Measurements from ENCODE around the gene RNF31. TPM values are rescaled to one million over a fixed set of nuclear protein-coding genes. Genes with fewer than 3 reads are reported as not detected.

RNF31 gene
- total RNA-seq, 1 donor, result 38.4 TPM

DNA sequence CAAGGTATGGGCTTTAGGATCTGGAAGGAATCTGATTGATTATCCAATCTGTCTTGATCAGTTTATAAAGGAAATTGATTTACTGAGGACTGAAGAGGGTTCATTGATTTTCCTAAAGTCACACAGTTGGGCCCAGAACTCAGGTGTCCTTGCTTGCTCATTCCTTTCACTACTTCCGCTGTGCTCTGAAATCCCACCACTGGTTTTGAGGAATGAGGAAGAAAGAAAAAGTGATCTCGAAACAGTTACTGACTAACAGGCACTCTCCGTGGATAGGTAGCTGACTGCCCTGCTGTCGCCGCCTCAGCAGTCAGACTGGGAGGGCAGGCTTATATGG lies 16.9 kb upstream of the RNF31 start, which contains the start of gene FITM1:
TSS of gene FITM1 (plus strand) at position 280 of the 337 bp plus-strand sequence. CDS start 905 bp downstream, outside the sequence.
- Histone ChIP-seq H3K4me3 (ENCODE audit: low read length) (no peak within 1 kb of the TSS), H3K4me1 (ENCODE audit: insufficient read depth, low read length) (peaks cover 18% of the 10 kb centered on the region), H3K27me3 (ENCODE audit: insufficient read depth, low read length) (no peaks in the 10 kb centered on the region), H3K9me3 (ENCODE audit: low read depth, low read length) (no peaks in the 10 kb centered on the region)

DNA sequence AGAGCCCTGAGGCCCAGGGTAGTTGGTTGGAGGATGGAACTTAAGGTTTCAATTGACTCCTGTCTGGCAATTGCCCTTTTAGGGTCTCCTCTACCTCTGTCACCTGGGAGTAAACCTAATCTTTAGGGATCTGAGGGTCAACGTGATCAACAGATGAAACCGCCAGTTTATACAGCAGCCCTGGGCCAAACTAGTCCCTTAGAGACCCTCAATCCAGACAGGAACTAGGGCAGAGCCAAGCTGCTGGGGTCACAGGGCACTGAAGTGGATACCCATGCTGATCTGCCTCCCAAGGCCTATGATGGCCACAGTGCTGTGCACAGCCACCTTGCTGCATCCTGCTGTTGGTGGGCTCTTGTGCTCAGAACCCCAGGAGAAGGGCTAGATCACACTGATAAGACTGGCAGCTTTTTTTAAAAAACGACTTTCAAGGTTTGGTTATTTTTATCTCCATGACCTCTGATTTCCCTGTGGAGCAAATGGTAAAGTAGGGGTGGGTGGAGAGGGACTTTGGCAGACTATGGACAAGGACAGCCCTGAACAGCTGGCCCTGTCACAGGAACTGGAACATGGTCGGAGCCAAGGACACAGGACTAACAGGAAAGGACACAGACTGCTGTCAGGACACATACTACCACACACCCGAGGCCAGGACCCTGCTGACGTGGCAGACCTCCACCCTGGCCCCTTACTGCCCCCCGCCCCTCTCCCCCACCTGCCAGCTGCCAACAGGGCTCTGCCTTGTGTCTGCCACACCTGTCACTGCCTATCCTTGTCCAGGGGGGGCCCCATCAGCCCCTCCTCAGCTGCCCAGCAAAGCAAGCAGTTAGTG lies 16.4 kb upstream of the RNF31 start:
- H3K4me1 ChIP-seq (ENCODE audit: insufficient read depth, low read length), result peaks cover 21% of the 10 kb centered on the region
- H3K4me3 ChIP-seq (ENCODE audit: low read length), result no peak overlapping the region
- no peaks in the 10 kb centered on the region for H3K9me3 ChIP-seq (ENCODE audit: low read depth, low read length)
- no peaks in the 10 kb centered on the region for H3K27me3 ChIP-seq (ENCODE audit: insufficient read depth, low read length)

DNA sequence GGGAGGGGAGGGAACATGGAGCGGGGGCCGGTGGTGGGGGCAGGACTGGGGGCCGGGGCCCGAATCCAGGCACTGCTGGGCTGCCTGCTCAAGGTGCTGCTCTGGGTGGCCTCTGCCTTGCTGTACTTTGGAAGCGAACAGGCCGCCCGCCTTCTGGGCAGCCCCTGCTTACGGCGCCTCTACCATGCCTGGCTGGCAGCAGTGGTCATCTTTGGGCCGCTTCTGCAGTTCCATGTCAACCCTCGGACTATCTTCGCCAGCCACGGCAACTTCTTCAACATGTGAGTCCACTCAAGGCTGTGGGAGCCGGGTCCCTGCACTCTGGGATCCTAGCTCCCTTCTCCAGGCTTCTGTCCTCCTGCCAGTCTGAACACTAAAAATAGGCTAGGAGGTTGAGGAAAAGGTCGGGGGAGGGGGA lies 15.7 kb upstream of the RNF31 start:
- H3K4me3 ChIP-seq (ENCODE audit: low read length), result no peak overlapping the region
- H3K9me3 ChIP-seq (ENCODE audit: low read depth, low read length), result no peaks in the 10 kb centered on the region

DNA sequence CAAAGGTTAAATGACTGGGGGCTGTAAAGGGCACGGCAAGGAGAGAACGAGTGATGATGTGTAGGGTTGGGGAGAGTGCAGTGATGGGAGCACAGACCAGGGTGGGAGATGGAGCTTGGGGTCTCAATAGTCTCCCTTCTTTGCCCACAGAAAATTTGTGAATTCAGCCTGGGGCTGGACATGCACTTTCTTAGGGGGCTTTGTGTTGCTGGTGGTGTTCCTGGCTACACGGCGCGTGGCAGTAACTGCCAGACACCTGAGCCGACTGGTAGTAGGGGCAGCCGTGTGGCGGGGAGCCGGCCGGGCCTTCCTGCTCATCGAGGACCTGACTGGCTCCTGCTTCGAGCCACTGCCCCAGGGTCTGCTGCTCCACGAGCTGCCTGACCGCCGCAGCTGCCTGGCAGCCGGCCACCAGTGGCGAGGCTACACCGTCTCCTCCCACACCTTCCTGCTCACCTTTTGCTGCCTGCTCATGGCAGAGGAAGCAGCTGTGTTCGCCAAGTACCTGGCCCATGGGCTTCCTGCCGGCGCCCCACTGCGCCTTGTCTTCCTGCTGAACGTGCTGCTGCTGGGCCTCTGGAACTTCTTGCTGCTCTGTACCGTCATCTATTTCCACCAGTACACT lies 15.1 kb upstream of the RNF31 start:
- no peaks in the 10 kb centered on the region for H3K27me3 ChIP-seq (ENCODE audit: insufficient read depth, low read length)
- H3K4me3 ChIP-seq (ENCODE audit: low read length), result no peak overlapping the region
- H3K9me3 ChIP-seq (ENCODE audit: low read depth, low read length), result no peaks in the 10 kb centered on the region
- peaks cover 29% of the 10 kb centered on the region for H3K4me1 ChIP-seq (ENCODE audit: insufficient read depth, low read length)

More for the DNA sequence above, 15.7 kb upstream of the RNF31 start:
- no peaks in the 10 kb centered on the region for H3K27me3 ChIP-seq (ENCODE audit: insufficient read depth, low read length)
- peaks cover 23% of the 10 kb centered on the region for H3K4me1 ChIP-seq (ENCODE audit: insufficient read depth, low read length)

DNA sequence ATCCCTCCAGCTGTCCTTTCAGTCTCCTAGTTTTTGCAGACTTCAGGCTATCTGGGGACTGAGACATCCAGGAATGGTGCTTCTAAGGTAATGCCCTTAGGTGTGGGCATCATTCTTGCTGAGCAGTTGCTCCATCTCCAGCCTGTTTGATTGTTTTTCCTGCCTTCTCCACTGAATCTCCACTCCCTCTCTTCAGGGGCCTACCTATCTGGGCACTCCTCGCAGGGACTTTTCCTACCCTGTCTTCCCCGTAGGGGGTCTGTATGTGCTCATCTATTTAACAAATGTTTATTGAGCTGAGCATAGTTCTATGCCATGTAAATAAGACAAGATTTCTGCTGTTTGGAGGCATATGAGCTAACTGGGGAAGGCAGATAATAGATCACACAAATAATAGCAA lies 14.3 kb upstream of the RNF31 start:
- Histone ChIP-seq H3K9me3 (ENCODE audit: low read depth, low read length) (no peaks in the 10 kb centered on the region), H3K4me1 (ENCODE audit: insufficient read depth, low read length) (peaks cover 37% of the 10 kb centered on the region), H3K27me3 (ENCODE audit: insufficient read depth, low read length) (no peaks in the 10 kb centered on the region), H3K4me3 (ENCODE audit: low read length) (no peak overlapping the region)

DNA sequence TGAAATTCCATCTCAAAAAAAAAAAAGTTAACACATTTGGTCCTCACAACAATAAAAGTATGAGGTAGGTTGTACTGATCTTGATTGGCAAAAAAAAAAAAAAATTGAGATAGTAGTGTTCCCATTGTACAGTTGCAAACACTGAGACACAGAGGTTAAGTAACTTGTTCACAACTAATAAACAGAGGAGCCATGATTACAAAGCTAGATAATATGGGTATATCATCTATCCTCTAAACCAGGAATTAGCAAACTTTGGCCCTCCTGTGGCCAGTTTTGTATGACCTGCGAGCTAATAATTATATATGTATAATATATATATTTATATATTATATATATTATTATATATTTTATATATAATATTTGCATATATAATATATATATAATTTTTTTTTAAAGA lies 13.6 kb upstream of the RNF31 start:
- no peak overlapping the region for H3K4me3 ChIP-seq (ENCODE audit: low read length)
- H3K9me3 ChIP-seq (ENCODE audit: low read depth, low read length), result no peaks in the 10 kb centered on the region
- H3K4me1 ChIP-seq (ENCODE audit: insufficient read depth, low read length), result peaks cover 40% of the 10 kb centered on the region
- no peaks in the 10 kb centered on the region for H3K27me3 ChIP-seq (ENCODE audit: insufficient read depth, low read length)

DNA sequence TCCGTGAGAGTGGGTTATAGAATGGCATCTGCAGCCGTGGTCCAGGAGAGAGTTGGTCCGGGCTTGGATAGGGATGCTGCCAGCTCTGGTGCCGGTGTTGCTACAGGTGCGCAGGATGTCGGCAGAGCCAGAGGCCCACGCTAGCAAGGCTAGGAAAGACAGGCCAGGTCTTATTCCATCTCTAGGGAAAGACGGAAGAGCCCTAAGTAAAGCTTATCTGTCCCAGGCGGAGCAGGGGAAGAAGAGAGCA lies 11.8 kb upstream of the RNF31 start:
- Histone ChIP-seq H3K4me1 (ENCODE audit: insufficient read depth, low read length) (peaks cover 56% of the 10 kb centered on the region), H3K27me3 (ENCODE audit: insufficient read depth, low read length) (no peaks in the 10 kb centered on the region), H3K4me3 (ENCODE audit: low read length) (peak overlapping the region; percentile 93), H3K9me3 (ENCODE audit: low read depth, low read length) (no peaks in the 10 kb centered on the region)

DNA sequence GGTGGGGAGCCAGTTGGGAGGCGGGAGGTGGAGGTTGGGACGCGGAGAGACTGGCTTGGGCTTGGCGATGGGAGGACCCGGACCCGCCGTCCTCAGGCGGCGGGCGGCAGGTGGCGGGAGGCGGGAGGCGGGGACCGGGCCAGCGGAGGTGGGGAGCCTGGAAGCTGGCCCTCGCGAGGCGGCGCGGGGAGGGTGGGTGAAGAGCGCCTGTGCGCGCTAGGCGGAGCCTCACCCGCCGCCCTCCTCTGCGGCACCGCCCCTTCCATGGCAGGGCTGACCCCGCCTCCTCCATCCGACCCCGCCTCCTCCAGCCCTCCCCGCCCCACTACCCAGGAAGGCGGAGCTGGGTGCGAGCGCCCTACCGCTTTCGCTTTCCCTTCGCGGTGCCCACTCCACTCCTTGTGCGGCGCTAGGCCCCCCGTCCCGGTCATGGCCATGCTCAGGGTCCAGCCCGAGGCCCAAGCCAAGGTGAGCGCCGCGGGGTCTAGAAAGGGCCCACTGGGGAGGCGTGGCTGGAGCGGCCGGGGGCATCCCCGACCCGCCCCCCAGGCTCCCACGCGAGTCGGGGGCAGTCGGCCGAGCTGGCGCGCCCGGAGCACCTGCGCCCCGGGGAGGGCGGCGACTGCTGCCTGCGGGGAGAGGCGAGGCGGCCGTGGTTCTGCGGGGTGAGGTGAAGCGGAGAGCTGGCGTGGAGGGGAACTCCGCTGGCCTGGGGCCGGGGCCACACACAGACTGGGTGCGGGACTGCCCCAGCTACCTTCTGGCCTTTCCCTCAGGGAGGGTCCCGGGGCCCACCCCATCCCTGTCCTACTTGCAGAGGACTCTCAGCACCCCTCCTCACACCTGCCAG lies 11.2 kb upstream of the RNF31 start, which contains the start of gene PSME1:
TSS of gene PSME1 (plus strand) at position 361 of the 850 bp plus-strand sequence. CDS start at position 430, 69 bp downstream.
- peaks cover 61% of the 10 kb centered on the region for H3K4me1 ChIP-seq (ENCODE audit: insufficient read depth, low read length)
- no peaks in the 10 kb centered on the region for H3K27me3 ChIP-seq (ENCODE audit: insufficient read depth, low read length)
- no peaks in the 10 kb centered on the region for H3K9me3 ChIP-seq (ENCODE audit: low read depth, low read length)
- peak within 1 kb of the TSS; percentile 93 for H3K4me3 ChIP-seq (ENCODE audit: low read length)

DNA sequence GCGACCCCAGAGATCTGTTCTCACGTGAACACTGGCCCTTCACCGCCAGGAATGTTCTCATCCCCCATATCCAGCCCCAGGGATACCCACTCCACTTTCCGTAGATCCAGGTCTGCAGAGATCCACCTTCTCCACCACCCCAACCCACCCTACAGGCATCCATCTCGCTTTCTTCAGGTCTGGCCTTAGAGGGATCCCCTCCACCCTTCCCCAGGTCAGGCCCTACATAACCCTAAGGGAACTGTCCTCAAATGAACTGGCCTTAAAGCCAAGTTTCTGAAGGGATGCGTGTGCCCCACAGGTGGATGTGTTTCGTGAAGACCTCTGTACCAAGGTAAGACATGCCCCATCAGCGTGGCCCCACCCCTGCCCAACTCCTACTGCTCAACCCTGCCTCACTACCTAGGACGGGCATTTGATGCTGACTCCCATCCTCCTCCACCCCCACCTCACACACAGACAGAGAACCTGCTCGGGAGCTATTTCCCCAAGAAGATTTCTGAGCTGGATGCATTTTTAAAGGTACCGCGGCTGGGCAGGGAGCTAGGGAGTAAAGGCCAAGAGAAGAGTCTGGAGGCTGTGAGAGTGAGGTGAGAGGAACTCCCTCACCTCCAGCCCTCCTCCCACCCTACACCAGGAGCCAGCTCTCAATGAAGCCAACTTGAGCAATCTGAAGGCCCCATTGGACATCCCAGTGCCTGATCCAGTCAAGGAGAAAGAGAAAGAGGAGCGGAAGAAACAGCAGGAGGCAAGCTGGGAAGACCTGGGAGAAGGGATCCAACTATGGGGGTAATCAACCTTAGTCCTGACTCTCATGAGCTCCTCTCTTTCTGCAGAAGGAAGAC lies 10.4 kb upstream of the RNF31 start:
- H3K4me1 ChIP-seq (ENCODE audit: insufficient read depth, low read length), result peaks cover 59% of the 10 kb centered on the region
- no peaks in the 10 kb centered on the region for H3K9me3 ChIP-seq (ENCODE audit: low read depth, low read length)
- H3K27me3 ChIP-seq (ENCODE audit: insufficient read depth, low read length), result no peaks in the 10 kb centered on the region
- peak overlapping the region; percentile 93 for H3K4me3 ChIP-seq (ENCODE audit: low read length)

DNA sequence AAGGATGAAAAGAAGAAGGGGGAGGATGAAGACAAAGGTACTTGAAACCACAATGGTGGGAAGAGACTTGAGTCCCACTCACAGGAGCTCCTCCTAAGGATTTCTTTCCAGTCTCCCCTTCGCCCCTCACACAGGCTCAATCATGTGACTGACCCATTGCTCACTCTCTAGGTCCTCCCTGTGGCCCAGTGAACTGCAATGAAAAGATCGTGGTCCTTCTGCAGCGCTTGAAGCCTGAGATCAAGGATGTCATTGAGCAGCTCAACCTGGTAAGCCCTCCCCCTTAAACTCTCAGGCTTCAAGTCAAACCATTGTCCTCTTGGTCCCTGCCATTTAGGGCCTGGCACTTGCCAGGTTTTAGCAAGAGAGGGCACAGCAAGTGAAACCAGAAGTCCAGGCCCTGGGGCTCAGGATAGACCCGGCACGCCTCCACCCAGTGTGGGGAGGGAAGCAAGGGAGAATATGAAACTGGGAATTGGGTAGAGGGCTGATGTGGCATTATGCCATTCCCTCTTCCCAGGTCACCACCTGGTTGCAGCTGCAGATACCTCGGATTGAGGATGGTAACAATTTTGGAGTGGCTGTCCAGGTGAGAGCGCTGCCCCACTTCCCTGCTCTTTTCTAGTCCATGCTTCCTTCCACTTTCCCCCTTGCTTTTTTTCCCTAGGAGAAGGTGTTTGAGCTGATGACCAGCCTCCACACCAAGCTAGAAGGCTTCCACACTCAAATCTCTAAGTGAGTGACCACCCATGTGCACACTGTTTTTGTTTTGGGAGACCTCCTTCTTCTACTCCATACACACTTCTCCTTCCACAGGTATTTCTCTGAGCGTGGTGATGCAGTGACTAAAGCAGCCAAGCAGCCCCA lies 9.5 kb upstream of the RNF31 start:
- peaks cover 56% of the 10 kb centered on the region for H3K4me1 ChIP-seq (ENCODE audit: insufficient read depth, low read length)
- no peak overlapping the region for H3K4me3 ChIP-seq (ENCODE audit: low read length)
- no peaks in the 10 kb centered on the region for H3K9me3 ChIP-seq (ENCODE audit: low read depth, low read length)
- no peaks in the 10 kb centered on the region for H3K27me3 ChIP-seq (ENCODE audit: insufficient read depth, low read length)

DNA sequence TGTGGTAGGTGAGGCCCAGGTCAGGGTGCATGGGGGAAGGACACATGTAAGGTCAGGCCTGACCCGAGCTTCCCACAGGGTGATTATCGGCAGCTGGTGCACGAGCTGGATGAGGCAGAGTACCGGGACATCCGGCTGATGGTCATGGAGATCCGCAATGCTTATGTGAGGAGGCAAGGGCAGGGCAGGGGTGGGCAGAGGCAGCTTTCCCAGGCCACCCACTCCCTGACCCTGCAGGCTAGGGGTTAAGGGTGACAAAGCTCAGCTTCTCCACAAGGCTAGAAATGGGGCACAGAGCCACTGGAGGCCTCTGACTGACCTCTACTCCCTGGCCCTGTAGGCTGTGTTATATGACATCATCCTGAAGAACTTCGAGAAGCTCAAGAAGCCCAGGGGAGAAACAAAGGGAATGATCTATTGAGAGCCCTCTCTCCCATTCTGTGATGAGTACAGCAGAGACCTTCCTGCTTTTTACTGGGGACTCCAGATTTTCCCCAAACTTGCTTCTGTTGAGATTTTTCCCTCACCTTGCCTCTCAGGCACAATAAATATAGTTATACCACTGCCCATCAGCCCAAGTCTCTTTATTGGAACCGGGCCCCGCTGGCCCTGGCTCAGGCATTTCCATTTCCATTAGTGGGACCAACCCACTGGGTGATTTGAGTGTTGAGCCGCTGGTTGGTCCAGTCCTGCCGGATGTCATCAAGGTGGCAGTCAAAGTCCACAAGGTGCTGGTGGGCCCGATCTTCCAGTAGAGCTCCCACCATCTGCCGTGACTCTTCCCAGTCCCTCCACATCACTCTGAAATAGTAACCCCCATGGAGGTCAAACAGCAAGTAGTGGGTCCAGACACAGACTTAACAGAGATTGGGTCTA lies 8.7 kb upstream of the RNF31 start:
- H3K9me3 ChIP-seq (ENCODE audit: low read depth, low read length), result no peaks in the 10 kb centered on the region
- peaks cover 53% of the 10 kb centered on the region for H3K4me1 ChIP-seq (ENCODE audit: insufficient read depth, low read length)
- H3K27me3 ChIP-seq (ENCODE audit: insufficient read depth, low read length), result no peaks in the 10 kb centered on the region
- H3K4me3 ChIP-seq (ENCODE audit: low read length), result no peak overlapping the region

DNA sequence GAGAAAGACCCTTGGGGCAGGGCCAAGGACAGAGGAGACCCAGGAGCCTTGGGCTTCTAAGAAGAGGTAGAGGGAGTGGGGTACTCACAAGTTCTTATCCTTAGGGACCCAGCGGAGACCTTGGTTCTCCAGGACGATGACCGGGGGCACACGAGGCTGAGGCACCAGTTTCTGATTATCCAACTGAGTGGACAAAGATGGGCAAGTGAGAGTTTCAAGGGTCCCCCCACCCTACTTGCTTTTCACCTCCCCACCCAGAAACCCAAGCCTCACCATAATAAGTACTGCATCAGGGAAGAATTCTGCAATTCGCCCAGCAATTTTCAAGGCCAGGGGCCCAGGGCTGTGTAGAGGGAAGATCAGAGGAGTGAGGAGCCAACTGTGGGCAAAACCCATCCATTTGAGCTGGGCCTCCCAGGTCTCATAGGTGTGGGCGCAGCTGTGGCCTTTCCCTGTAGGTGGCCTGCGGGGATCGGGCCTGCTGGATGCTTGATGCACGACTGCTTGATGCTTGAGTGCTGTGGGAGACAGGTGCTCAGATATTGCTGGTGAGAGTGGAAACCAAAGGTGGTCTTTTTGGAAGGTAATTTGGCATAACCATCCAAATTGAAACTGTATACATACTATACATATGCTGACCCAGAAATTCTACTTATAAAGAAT lies 7.9 kb upstream of the RNF31 start:
- Histone ChIP-seq H3K4me3 (ENCODE audit: low read length) (no peak overlapping the region), H3K9me3 (ENCODE audit: low read depth, low read length) (no peaks in the 10 kb centered on the region), H3K4me1 (ENCODE audit: insufficient read depth, low read length) (peaks cover 53% of the 10 kb centered on the region), H3K27me3 (ENCODE audit: insufficient read depth, low read length) (no peaks in the 10 kb centered on the region)

Measured in mononuclear cell (primary cell).